Neural crest cell (in vitro differentiated cells): ENCODE results near the gene VIM. TPM values are rescaled to one million over a fixed set of nuclear protein-coding genes. Genes with fewer than 3 reads are reported as not detected.
"Not testable (repeated sequence)": the region's sequence is repeated elsewhere in the genome, so short reads cannot be mapped to it uniquely, and the experiment has no call there.

Source experiments
- DNase-seq: peaks from one replicate; pipeline ENCODE4 v3.0.0; 2021; ENCODE audit warnings: low read depth, mixed read lengths, low spot score
- H3K27ac Mint-ChIP-seq: one replicate; pipeline ENCODE4 v1.8.0; 2021; ENCODE audit warnings: mild to moderate bottlenecking, mixed read lengths; ENCODE audit not compliant: unreplicated experiment
- H3K27me3 Mint-ChIP-seq: 2 replicates; pipeline ENCODE4 v1.8.0; 2021; ENCODE audit warnings: low read depth, mild to moderate bottlenecking, mixed read lengths
- H3K36me3 Mint-ChIP-seq: 2 replicates; pipeline ENCODE4 v1.8.0; 2021; ENCODE audit warnings: low read depth, mild to moderate bottlenecking, mixed read lengths
- H3K4me1 Mint-ChIP-seq: 2 replicates; pipeline ENCODE4 v1.8.0; 2021; ENCODE audit warnings: mixed read lengths
- H3K4me3 Mint-ChIP-seq: one replicate; pipeline ENCODE4 v1.8.0; 2021; ENCODE audit warnings: mild to moderate bottlenecking, mixed read lengths
- H3K9me3 Mint-ChIP-seq: 2 replicates; pipeline ENCODE4 v1.8.0; 2021; ENCODE audit warnings: mixed read lengths
- CTCF ChIP-seq: fragments of 200-600 bp; sonication (generic); conservative IDR thresholded peaks from 2 replicates; pipeline ENCODE4 v1.5.0; 2021; ENCODE audit warnings: antibody characterized with exemption, mild to moderate bottlenecking
- total RNA-seq: library from RNA; stranded (reverse); gene quantifications from 2 replicates; pipeline ENCODE4 v1.2.1, GENCODE V29; 2021

The VIM gene
- total RNA-seq, 1 donor from 2014 or later = 1,786 TPM

- peak; percentile 48 for TF ChIP-seq CTCF
Measured at GRCh38 chr10:17249820-17250219, 21.8 kb downstream of the VIM start.

GRCh38 chr10:17250736-17251135 lies 22.7 kb downstream of the VIM start:
- no peak overlapping the region for H3K27ac Mint-ChIP-seq
- H3K9me3 Mint-ChIP-seq = peaks cover 14% of the 10 kb centered on the region
- no peak for DNase-seq
- peaks cover 4% of the 10 kb centered on the region for H3K4me1 Mint-ChIP-seq
- peaks cover 5% of the 10 kb centered on the region for H3K36me3 Mint-ChIP-seq
- H3K27me3 Mint-ChIP-seq = no peaks in the 10 kb centered on the region
- TF ChIP-seq CTCF = no peak
- no peak overlapping the region for H3K4me3 Mint-ChIP-seq

More at GRCh38 chr10:17249820-17250219, 21.8 kb downstream of the VIM start:
- no peak for DNase-seq
- H3K9me3 Mint-ChIP-seq = peaks cover 14% of the 10 kb centered on the region
- peaks cover 5% of the 10 kb centered on the region for H3K36me3 Mint-ChIP-seq
- no peak overlapping the region for H3K27ac Mint-ChIP-seq
- H3K4me3 Mint-ChIP-seq = no peak overlapping the region
- no peaks in the 10 kb centered on the region for H3K27me3 Mint-ChIP-seq
- H3K4me1 Mint-ChIP-seq = no peaks in the 10 kb centered on the region

GRCh38 chr10:17254543-17255050 lies 26.6 kb downstream of the VIM start:
- not testable (repeated sequence) for H3K9me3 Mint-ChIP-seq, H3K27ac Mint-ChIP-seq, DNase-seq, H3K4me3 Mint-ChIP-seq, H3K27me3 Mint-ChIP-seq, H3K36me3 Mint-ChIP-seq
- peaks cover 19% of the 10 kb centered on the region for H3K4me1 Mint-ChIP-seq

- no peak for TF ChIP-seq CTCF
- Mint-ChIP-seq H3K9me3 (peaks cover 6% of the 10 kb centered on the region), H3K27me3 (no peaks in the 10 kb centered on the region), H3K27ac (no peak overlapping the region), H3K4me1 (peaks cover 19% of the 10 kb centered on the region), H3K36me3 (no peaks in the 10 kb centered on the region), H3K4me3 (no peak overlapping the region)
- no peak for DNase-seq
Measured at GRCh38 chr10:17255512-17255911, 27.5 kb downstream of the VIM start.

- Mint-ChIP-seq H3K4me3 (no peak overlapping the region), H3K36me3 (no peaks in the 10 kb centered on the region), H3K9me3 (peaks cover 6% of the 10 kb centered on the region), H3K4me1 (peaks cover 19% of the 10 kb centered on the region), H3K27ac (no peak overlapping the region), H3K27me3 (no peaks in the 10 kb centered on the region)
- no peak for TF ChIP-seq CTCF
- no peak for DNase-seq
Measured at GRCh38 chr10:17256051-17256450, 28.0 kb downstream of the VIM start.

GRCh38 chr10:17256627-17257026 lies 28.6 kb downstream of the VIM start:
- Mint-ChIP-seq H3K4me3 (no peak overlapping the region), H3K27ac (no peak overlapping the region), H3K36me3 (peaks cover 1% of the 10 kb centered on the region), H3K9me3 (peaks cover 7% of the 10 kb centered on the region), H3K27me3 (no peaks in the 10 kb centered on the region), H3K4me1 (peaks cover 19% of the 10 kb centered on the region)
- no peak for TF ChIP-seq CTCF
- DNase-seq = no peak
